HG02610 (cell line): ENCODE results near the gene NOXA1.
"Not testable (repeated sequence)": the region's sequence is repeated elsewhere in the genome, so short reads cannot be mapped to it uniquely, and the experiment has no call there.

ENCODE experiments used
- ATAC-seq: cut with Tn5 transposase; IDR thresholded peaks from one replicate; pipeline ENCODE4 v1.9.1; 2021; ENCODE audit warnings: mild to moderate bottlenecking, moderate library complexity; ENCODE audit not compliant: unreplicated experiment

The NOXA1 gene

GRCh38 chr9:137422604-137423513, at the start of gene NOXA1, which contains the start of gene EXD3:
Gene NOXA1, plus strand, starts transcription at chr9:137423393. Its CDS starts 137 bp downstream, at chr9:137423530.
Gene EXD3, minus strand, starts transcription at chr9:137423162. Its CDS starts 27,805 bp downstream, at chr9:137395357.
- peak; percentile 77 for ATAC-seq

DNA sequence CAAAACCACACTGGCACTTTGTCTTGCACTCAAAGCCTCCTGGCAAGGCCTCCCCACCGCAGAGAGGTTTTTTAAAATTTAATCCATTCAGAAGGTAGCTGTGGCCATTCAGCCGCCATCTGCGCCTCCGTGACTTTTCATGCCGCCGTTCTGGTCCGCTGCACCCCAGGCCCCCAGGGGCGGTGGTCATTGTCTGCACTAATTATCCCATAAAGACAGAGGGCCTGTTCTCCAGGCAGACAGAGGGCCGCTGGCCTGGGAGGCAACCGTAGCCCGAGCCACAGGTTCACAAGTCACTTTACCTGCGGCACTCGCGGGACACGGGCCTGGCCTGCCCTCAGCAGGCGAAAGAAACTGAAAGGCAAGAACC, 49.6 kb upstream of the NOXA1 start:
- ATAC-seq = no peak

- no peak for ATAC-seq
Observed at GRCh38 chr9:137374131-137374845, 48.9 kb upstream of the NOXA1 start.

DNA sequence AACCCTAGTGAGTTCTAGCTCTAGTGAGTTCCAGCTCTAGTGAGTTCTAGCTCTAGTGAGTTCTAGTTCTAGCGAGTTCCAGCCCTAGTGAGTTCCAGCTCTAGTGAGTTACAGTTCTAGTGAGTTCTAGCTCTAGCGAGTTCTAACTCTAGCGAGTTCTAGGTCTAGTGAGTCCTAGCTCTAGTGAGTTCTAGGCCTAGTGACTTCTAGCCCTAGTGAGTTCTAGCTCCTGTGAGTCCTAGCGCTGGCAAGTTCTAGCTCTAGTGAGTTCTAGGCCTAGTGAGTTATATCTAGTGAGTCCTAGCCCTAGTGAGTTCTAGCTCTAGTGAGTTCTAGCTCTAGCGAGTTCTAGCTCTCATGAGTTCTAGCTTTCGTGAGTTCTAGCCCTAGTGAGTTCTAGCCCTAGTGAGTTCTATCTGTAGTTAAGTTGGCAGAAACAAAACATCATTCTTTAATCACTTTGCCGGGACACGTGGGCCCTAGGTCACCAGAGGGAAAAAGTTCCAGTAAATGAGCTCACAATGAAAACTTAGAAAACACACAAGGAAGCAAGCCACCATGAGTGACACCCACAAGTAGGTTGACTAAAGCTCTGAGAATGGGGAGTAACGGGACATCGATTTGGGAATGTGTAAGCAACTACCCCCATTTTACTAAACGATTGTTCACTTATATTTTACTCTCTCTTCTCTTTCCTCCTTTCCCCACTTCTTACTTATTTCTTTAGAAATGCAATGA, 47.7 kb upstream of the NOXA1 start:
- no peak for ATAC-seq

DNA sequence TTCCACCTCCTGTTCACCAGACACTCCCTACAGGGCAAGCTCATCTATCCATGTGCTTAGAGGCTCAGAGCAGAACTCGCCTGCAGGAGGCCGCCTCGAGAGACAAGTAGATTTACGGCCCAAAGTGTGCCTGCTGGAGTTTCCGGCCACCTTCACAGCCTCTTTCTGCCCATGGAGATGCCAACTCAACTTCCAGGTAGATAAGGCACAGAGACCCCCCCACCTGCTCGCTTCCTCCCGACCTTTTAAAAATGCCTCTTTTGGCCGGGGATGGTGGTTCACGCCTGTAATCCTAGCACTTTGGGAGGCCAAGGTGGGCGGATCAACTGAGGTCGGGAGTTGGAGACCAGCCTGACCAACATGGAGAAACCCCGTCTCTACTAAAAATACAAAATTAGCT, 46.8 kb upstream of the NOXA1 start:
- ATAC-seq = no peak

- ATAC-seq = not testable (repeated sequence)
Observed at GRCh38 chr9:137378688-137379410, 44.3 kb upstream of the NOXA1 start.

DNA sequence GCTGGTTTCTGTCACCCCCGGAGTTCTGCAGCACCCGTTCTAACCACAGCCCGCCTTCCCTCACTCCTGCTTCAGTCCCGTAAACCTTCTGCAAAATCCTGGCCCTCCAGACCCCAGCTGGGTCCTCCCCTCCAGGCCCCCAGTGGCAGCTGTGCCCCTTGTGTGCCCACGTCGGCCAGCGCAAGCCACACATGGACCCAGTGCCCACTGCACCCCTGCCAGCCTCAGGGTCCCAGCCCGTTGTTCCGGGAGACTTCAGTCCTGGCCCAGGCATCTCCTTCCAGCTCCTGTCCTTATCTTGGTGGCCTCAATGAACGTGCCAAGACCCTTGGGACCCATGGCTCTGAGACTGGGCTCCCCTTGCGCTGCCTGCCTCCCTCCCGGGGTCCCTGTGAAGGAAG, 43.4 kb upstream of the NOXA1 start:
- no peak for ATAC-seq

- ATAC-seq = no peak
Observed at GRCh38 chr9:137380171-137380570, 43.0 kb upstream of the NOXA1 start.

- no peak for ATAC-seq
Observed at GRCh38 chr9:137380606-137381005, 42.6 kb upstream of the NOXA1 start.

DNA sequence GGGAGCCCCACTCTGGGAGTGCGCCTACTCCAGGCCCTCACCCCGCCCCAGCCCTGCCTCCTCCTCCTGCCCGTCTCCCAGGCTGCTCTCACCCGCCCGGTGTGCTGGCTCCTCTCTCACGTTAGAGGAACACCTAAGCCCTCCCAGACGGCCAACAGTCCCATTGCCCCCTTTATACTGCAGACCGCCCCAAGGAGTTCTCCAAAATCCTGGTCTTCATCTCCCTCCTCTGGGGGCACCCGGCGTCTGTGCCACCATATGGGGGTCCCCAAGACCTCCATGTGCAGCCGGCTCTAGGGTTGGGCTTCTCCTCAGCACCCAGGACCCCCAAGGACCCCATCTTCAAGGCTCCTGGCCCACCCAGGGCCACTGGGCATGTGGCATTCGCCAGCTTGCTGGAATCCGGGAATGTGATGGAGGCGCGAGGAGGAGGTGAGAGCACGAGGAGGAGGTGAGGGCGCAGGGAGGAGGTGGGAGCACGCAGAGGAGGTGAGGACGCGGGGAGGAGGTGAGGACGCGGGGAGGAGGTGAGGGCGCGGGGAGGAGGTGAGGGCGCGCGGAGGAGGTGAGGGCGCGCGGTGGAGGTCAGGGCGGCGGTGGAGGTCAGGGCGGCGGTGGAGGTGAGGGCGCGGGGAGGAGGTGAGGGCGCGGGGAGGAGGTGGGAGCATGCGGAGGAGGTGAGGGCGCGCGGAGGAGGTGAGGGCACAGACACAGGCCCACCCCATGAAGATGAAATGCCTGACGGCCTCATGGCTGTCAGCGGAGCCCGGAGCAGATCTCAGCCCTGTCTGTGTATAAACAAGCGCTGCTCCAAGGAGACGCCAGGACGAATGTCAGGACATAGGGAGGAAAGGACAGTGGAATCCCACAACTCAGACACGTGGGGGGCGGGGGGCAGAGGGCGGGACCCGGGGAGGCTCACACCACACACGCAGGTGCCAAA, 41.4 kb upstream of the NOXA1 start:
- ATAC-seq = no peak

DNA sequence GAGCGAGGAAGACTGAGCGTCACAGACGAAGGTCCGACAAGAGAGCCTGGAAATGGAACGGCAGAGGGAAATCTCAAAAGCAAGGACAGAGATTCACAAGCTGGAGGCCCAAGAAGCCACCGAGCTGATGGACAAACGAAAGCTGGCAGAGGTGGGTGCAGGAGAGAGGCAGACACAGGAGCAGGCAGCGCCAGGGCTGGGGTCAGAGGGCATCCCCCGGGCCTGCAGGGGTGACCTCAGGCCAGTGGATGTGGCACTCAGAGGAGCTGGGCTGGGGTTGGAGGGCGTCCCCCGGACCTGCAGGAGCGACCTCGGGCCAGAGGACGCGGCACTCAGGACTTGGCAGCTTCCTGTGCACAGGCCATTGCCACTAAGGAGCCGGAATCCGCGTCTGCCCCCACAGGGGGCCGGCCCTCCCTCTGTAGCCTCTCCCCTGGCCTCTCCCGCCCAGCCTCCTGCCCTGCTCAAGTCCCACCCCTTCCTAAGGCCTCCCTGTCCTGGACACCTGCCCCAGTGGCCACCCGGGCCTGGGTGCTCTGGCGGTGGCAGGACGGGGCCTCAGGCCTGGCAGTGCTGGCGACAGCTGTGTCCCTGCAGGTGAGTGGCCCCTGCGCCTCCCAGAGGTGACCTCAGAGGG, 40.6 kb upstream of the NOXA1 start:
- ATAC-seq = no peak

DNA sequence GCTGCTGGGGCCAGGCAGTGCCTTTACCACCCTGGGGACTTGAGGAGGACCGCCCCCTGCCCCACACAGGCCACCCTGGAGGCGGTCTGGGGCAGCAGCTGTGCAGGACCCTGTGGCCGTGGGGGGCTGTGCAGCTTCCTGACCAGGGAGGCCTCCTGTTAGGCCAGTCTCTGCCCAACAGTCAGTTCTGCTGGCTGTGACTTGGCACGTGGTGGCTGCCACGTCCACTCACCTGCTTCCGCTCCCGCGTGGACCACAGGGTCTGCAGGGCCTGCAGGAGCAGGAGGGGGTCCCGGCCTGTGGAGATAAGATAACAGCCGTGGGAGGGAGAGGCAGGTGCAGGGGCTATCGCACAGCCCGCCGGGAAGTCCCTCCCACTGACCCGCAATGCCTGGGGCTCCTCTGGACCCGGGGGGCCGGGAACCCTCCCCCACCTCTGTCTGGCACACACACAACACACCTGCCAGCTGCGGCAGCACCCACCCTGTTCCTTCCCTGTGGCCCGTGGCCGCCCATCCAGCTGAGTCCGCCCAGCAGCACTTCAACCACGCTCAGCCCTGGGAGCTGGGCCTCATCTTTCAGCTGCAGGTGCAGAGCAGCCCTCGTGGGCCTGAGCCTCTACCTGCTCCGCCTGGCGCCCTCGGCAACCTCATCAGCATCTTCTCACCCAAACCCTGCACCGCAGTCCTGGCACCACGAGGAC, 40.0 kb upstream of the NOXA1 start:
- no peak for ATAC-seq

GRCh38 chr9:137383784-137384756, 39.1 kb upstream of the NOXA1 start:
- ATAC-seq = no peak

DNA sequence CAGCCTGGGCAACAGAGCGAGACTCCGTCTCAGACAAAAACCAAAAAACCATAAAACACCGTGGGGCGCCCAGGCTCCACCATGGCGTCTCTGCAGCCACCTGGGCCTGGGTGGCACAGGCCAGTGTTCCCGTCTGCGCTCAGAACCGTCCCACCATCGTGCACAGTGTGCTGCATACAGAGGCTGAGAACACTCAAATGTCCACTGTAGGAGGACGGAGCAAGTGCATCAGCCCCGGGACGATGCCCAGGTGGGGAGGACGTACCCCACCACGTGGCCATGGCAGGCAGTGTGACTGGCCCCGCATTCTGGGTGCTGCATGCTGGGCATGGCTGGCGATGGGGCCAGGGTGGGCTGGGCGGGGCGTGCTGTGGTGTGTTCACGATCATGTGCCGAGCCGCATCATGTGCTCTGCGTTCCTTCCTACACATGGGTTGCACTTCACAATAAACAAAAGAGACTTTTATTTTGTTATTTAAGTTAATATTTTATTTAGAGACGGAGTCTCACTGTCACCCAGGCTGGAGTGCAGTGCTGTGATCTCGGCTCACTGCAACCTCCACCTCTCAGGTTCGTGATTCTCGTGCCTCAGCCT, 38.0 kb upstream of the NOXA1 start:
- ATAC-seq = no peak

GRCh38 chr9:137386507-137387113, 36.6 kb upstream of the NOXA1 start:
- not testable (repeated sequence) for ATAC-seq

GRCh38 chr9:137387114-137387890, 35.9 kb upstream of the NOXA1 start:
- no peak for ATAC-seq
